ENCODE measurements around the gene ARHGAP27.
"Not testable (repeated sequence)": the region's sequence is repeated elsewhere in the genome, so short reads cannot be mapped to it uniquely, and the experiment has no call there.

GRCh38 chr17:45343967-45344664, 88.6 kb downstream of the ARHGAP27 start:
- not testable (repeated sequence) for TF ChIP-seq POLR2A, EP300 (IDR thresholded peaks at IDR 0.05)
- TF ChIP-seq, protein P1, sequence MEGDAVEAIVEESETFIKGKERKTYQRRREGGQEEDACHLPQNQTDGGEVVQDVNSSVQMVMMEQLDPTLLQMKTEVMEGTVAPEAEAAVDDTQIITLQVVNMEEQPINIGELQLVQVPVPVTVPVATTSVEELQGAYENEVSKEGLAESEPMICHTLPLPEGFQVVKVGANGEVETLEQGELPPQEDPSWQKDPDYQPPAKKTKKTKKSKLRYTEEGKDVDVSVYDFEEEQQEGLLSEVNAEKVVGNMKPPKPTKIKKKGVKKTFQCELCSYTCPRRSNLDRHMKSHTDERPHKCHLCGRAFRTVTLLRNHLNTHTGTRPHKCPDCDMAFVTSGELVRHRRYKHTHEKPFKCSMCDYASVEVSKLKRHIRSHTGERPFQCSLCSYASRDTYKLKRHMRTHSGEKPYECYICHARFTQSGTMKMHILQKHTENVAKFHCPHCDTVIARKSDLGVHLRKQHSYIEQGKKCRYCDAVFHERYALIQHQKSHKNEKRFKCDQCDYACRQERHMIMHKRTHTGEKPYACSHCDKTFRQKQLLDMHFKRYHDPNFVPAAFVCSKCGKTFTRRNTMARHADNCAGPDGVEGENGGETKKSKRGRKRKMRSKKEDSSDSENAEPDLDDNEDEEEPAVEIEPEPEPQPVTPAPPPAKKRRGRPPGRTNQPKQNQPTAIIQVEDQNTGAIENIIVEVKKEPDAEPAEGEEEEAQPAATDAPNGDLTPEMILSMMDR (IDR thresholded peaks at IDR 0.05) = not testable (repeated sequence)

Measured in stomach (tissue), 4 donors.